Measurements from ENCODE around the gene TTC39B.

Gene TTC39B

DNA sequence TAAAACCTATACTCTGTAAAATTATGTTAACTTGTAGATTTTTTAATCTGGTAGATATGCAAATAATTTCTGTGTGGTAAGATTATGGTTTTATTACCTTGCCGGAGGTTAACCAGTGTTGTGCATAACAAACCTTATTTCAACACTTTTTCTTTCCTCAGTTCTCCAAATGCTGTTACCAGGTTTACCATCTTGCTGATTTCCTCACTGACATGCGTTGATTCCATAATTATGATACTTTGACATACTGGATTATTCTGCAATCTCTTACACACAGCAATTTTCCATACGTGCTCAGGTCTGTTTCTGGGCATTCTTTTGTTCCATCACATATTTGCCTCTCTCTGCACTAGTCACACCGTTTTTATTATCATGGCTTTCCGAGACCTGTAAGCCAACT, 77.6 kb downstream of the TTC39B start:
- DNase-seq: no peak

DNA sequence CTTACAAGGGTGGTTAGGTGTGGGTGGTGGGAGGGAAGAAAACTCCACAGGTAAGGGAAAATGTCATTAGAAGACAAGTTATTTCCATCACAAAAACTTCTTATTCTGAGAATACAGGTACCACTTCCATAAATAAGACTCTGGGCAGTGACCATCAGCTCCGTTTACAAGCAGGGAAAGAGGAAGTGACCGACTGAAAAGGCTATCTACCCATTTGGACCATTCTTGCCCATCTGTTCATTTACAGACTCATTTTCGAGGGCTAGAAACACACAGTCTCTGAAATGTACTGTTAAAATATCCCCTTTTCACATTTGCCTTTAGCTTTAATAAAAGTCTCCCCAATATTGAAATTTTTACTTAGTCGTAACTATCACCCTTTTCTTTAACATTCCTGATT, 79.5 kb downstream of the TTC39B start:
- no peak for DNase-seq

DNA sequence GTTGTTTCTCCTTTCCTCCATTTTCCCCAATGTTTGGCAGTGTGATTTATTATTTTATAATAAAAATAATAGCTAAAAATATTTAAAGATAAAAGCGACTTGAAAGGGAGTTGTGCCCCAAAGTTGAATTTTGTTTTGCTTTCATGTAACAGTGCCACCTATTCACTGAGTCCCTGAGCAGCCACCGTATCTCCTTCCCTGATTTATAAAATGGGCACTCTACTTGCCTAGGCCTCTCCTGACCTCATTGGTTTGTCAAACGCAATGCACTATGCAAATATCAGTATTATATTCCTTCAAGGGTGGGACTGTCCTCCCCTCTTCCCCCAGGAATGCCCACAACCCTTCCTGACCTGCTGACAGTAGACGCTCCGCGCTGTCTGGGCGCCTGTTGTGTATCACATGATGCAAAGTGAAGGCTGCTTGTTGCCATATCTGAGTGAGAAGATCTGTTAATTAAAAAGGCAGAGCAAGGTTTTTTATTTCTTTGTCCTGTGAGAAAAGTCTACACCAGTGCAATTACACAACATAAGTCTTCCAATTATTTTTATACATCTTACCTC, 81.4 kb downstream of the TTC39B start:
- no peak for DNase-seq

DNA sequence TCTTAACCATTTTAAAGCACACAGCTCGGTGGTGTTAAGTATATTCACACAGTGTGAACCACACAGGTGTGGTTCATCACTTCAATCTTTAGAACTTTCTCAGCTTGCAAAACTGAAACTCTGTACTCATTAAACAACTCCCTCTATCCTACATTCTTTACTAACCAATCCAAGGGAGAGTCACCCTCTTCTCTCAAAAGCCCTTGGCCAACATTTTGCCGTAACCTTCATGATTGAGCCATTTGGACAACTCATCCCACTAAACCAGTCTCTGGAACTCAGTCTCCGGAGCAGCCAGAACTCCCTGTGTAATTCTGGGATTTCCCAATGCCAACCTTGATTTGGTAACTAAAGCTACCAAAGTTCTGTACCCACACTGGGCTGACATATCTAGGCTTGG, 84.7 kb downstream of the TTC39B start:
- no peak for DNase-seq

DNA sequence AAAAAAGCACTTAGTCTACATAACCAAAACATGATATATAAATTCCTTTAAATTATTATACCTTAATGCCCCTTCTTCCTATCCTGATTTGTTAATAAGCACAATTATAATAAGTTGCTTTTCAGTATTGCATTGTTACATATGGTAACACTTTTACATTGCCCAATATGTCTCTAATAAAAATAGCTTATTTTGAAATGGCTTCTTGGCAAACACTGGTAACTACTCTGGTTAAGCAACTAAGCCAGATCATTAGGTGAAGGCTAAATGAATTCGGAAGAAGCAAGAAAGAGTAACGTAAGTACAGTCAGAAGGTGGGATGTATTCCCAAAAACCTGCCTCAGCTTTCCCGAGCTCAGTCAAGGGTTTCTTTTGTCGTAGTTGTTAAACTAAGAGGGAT, 85.3 kb downstream of the TTC39B start:
- DNase-seq: no peak

DNA sequence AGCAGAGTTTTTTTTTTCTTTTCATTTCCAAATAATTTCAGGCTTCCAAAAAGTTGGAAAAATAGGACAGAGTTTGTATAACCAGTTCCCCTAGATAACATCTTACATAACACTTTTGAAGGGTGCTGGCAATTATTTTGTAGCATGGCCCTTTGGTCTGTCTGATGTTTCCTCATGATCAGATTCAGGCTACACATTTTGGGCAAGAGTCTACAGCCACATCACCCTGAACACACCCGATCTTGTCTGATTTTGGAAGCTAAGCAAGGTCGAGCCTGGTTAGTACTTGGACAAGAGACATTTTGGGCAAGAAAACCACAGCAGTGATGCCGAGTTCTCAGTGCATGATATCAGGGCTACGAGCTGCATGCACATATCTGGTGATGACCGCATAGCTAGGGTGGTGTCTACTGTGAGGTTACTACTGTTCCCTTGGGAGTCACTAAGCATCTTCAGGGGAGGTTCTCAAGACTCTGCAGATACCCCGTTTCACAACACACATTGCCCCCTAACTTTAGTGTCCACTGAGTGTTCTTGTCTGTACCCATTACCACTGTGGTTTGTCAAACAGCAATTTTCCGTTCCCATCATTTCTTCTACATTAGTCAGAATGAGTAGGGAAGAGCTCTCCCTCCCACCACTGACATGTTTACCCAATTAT, 86.2 kb downstream of the TTC39B start:
- DNase-seq: no peak

DNA sequence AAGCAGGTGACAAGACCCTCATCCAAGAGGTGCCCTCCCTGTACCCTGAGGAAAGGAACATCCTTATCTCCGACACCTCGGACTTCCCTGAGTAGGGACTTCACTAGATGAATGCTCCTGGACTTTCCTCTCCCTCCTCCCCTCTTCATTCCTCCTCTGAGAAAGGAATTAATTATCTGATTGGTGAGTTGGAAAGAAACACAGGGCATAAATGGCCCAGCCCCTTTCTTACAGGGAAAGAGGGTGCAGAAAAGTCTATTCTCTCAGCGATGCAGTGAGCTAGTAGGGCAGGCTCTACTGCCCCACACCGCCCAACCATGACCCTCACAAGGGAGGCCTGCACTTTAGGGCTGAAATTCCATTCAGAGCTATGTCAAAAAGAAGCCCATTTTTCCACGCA, 87.5 kb downstream of the TTC39B start:
- DNase-seq: no peak

DNA sequence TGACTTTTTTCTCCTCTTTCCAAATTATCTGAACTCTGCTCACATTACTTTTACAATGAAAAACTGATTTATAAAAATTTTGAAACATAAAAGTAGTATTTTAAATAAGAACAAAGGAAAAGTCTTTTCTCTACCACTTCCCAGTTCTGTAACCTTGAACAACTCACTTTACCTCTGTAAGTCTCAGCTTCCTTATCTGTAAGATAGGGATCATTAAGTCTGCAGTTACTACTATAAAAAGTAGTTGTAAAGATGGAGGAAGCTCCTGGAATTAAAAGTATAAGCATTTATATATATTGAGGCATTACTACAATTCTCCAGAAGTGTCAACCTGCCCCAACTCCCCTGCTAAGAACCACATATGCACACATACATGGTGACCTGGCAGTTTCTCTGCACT, 88.0 kb downstream of the TTC39B start:
- DNase-seq: no peak

DNA sequence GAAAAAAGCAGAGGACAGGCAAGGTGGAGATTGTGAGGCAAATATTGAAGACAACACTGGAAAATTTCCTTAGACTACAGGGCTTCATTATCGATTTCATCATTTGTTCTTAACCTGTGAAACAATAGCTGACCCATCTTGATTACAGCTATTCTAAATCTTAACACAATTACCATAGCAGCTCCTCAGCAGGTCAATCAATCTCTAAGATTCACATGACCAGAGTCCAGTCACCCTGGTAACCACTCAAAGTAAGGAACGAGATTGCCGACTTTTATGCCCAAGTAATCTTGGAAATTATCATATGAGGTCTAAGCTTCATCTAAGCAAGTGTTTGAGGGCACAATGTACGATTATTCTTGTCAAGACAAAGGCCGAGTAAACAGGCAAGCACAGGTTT, 93.8 kb downstream of the TTC39B start:
- no peak for DNase-seq

DNA sequence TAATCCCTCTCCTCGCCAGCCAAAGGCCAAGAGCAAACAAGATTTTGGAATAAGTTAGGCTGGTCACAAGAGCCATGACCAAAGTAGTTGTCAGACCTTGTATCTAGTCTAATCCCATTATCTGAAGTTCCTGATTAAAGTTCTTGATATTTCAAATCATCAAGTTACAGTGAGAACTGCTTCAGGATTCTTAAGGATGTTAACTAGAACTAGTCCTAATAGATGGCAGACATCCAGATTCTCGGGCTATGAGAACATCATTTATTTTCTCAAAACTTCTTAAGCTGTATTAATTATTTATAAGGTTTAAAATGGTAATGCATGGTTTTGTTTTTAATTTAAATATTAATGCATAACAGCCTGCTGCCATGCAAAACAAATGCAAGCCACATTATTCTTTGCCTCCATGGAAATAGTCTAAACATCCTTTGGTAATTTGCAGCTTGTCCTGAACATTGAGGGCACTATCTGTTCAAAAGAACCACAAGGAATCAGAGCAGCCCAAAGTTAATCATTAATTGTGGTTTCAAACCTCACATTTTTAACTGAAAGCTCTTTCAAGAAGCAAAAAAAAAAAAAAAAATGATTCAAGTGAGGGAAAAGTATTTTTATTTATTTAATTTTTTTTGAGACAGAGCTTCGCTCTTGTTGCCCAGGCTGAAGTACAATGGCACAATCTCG, 95.1 kb downstream of the TTC39B start:
- no peak for DNase-seq

DNA sequence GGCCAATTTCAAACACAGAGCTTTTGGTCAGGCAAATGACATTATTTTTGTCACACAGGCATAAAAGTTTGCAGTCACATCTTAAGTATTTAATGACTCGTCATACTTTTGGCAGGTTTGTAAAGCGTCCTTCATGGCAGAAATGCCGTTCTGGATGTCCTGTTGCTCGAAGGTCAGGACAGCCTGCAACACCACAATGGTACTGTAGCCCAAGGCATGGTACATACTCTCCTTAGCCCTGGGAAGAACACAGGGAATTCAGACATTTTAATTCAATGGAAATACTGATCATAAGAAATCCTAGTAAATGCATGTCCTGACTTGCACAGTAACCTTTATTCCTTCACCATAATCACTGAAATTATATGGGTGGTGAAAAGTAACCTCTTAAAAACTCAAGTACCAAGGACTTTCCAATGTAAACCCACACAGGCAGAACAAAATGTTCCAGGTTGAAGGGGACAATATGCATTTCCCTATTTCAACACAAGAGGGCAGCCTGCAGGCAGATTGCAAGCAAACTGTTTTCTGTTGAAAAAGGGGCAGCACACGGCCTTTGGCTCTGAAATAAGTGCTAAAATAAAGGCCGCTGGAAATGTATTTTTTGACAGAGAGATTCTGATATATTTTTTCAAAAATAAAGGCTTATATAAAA, 95.7 kb downstream of the TTC39B start:
- peak in 39 of 58 donors; percentile 2 to 83 (median 21) for DNase-seq

DNA sequence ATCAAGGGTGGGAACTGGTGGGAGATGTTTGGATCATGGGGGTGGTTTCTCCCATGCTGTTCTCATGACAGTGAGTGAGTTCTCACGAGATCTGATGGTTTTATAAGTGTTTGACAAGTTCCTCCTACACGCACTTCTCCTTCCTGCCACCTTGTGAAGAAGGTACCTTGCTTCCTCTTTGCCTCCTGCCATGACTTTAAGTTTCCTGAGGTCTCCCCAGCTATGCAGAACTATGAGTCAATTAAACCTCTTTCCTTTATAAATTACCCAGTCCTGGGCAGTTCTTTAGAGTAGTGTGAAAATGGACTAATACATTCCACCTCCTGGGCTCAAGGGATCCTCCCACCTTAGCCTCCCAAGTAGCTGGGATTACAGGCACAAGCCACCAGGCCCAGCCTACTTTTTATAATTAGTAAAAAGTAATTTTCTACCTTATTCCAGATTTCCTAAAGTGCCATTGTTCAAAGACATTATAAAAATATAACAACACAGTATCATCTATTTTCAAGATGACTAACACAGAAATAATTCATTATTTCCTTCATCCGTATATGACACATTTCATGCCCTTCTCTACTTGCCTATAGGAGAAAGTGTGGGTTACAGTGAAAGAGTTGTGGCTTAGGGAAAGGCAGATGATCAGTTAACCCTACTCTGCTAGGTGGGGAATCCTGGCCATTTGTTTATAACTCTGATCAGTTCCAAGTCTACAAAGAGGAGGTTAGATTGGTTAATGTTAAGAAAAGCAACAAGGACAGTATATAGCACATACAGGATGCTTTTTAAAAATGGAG, 99.9 kb downstream of the TTC39B start:
- no peak for DNase-seq

DNA sequence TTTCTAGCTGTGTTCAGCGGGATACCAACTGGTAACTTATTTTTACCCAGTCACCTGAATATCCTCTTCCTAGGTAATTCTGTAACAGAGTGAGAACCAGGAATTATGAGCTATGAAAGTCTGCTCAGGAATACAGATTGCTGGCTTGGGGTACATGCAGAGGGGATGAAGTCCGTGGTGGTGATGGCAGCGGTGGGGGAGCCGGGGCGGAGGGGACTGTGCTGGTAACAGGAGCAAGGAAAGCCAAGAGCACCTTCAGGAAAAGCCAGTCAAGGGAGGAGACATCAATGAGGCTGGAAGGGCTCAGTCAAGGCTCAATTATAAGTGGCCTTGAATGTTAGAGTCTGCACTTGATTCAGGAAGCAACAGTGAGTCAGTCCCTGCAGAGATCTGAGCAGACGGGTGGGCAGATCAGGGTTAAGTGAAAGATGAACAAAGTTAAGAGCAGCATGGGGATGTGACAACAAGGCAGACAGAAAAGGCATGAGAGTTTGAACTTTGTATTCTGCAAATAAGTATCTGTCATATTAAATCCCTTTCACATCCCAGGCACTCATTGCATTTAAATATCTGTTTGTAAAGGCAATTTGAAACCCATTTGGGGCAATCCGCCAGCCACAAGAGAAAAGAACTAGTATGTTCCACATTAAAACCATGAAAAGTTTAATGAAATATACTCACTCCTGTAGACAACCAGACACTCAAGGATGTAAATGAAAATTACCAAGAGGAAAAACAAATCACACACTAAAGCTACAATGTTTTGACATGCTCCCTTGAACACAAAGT, 101.2 kb downstream of the TTC39B start:
- DNase-seq: no peak

DNA sequence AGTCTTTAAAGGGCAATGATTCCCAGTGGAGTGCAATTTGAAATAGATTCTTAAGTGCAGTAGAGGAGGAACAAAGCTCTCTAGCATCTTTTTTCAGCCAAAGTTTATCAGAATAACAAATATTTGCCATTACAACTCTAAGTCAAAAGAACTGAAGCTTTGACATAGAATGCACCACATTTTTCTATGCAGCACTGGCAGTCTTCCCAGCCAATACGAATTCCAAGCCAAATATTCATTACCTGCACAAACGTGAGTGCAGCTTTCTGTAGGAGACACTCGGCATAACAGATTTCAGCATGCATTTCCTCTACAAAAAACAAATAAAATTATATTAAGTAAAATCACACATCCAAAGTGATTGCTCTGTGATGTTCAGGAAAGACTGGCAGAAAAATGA, 103.4 kb downstream of the TTC39B start:
- no peak for DNase-seq

DNA sequence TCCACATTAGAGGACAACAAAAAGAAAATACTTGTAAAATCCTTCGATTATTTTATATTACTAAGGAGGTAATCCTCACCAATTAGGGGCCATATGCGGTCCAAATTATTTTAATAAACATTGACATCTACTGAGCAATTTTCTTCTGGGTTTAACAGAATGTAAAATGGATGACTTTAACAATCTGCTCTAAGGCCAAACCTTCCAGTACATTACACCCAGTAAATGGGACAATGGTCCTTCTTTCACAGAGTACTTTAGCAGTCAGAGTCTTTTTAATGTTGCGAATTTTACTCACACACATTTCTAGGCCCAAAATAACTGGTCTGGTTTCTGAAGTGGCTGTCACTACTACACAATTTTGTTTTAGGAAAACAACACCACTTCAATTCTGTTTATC, 106.9 kb downstream of the TTC39B start:
- no peak for DNase-seq

DNA sequence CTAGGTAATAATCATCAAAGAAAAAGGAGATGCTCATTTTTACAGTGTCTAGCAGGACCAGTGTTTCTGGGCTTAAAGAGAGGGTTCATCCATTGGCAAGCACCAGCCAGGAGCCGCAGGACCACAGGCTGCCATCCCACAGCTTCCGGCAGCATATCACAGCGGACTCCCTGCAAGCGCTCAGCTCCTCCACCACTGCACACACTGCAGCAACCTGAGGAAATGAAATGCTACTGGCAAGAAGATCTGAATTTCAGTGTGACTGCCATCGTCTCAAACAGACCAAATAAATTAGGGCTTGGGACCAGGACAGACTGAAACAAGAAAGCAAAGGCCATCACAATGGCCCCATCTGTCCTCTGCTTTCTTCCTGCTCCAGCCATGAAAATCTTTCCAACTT, 114.2 kb downstream of the TTC39B start:
- no peak for DNase-seq

DNA sequence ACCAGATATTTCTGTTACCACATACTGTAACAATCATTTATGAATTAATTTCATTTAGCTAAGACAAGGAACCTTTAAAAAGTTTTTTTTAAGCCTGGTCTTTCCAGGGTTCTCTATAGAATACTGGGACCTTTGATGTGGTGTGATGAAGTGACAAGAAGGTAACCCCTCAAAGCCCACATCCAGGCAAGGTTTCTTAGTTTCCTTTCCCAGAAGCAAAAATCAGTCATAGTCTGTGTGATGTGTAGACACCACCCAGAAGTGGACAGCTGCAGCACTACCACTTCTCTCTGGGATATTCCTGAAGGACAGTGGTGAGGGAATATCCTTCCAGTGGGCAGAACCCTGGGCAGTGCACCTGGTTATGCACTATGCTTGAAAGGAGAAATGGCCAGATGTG, 115.6 kb downstream of the TTC39B start:
- DNase-seq: no peak

DNA sequence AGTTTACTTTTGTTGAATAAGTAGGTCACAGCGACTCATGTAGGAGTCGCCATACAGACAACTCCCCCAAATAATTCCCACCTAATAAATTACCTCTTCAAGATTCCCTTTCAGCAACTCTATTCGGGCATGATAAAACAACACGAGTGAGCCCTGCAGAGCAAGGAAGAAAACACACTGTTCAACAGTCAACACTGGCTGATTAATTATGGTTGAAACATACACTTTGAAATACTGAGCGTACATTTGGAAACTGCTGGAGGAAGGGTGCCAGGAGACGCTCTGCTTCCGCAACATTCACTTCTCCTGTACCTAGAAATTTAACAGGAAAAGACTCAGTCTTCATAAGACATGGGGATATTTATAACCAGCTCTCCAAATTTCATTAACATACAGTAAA, 117.5 kb downstream of the TTC39B start:
- DNase-seq: no peak

DNA sequence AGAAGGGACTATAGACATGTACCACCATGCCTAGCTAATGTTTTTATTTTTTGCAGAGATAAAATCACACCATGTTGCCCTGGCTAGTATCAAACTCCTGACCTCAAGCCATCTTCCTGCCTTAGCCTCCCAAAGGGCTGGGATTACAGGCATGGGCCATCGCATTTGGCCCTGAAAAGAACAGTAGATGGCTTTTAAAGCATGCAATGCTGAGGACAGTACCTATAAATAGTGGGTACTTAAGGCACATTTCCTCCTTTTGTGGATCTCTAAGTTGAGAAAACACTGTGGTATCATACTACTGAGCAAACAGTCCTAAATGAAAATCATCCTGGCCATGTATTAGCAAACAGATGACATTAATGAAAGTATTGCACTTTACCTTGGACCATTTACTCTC, 119.4 kb downstream of the TTC39B start:
- no peak for DNase-seq

DNA sequence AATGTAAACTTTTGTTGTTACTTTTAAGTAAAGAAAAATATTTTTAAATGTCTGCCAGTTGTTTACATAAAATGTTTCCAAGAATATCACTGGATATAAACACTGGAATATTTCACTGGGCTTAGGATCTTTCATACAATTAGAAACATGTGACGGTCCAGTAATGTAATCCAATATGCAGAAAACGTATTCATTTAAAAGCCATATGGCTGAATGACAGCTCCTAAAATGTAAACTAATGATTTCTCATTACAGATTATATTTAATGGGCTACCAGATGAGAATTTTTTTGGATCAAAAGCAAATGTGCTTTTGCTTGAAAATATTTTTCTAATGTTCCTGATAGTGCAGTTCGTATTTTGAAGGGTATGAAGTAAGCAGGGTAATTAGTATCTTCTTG, 124.3 kb downstream of the TTC39B start:
- DNase-seq: no peak

DNA sequence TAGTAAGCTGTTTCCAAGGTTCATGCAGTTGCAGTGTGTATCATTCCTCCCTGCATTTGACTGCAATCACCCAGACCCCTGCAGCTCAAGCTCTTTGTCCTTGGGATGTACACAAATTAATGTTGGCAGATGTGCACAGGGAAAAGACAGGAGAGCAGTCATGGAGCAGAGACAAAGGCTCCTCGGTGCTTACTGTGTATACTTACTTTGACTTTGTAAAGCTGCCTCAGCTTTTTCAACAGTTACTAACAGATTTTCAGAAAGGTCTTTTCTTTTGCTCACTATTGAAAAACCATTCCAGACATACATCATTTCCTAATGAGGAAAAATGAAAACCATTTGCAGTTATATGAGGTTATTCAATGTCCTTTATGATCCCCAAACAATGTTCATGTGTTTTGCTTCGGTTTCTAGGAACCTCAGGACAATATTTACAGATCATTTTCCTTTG, 124.9 kb downstream of the TTC39B start:
- no peak for DNase-seq
